ENCODE data around the gene VAMP4.
"Not testable (repeated sequence)": the region's sequence is repeated elsewhere in the genome, so short reads cannot be mapped to it uniquely, and the experiment has no call there.

Gene VAMP4

GRCh38 chr1:171740987-171741871, 636 bp downstream of the VAMP4 start:
- DNase-seq (ENCODE audit: low read depth in 1 of 2, low spot score in 1 of 2): peak; percentile 29 to 64
- in situ Hi-C loops (cut with HindIII; ENCODE audit: low pct_unique_long_range_greater_than_20kb, low sequenced_read_pairs): no loop called here
- TF ChIP-seq JUND (IDR thresholded peaks at IDR 0.05; ENCODE audit: low read depth): no peak

- in situ Hi-C loops (cut with HindIII; ENCODE audit: low pct_unique_long_range_greater_than_20kb, low sequenced_read_pairs): no loop called here
- DNase-seq (ENCODE audit: low read depth in 1 of 2, low spot score in 1 of 2): no peak
Observed at GRCh38 chr1:171740356-171740863, 1.5 kb downstream of the VAMP4 start.

DNA sequence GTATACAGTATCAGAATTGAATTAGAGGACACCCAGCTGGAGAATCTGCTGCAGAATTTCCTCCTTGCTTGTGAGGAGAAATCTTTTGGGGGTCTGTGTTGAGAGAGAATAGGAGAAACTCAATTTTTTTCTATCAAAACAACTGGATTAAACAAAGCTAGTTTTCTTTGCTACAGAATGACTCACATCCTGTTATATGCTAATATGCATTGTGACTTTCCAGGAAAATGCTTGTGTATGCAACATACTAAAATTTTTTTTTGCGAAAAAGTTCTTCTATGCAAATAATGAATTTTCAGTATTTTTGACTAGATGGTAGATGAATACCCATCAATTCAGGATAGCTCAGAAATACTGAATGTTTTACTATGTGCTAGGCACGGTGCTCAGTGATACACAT, 2.2 kb downstream of the VAMP4 start:
- DNase-seq (ENCODE audit: low read depth in 1 of 2, low spot score in 1 of 2): no peak
- in situ Hi-C loops (cut with HindIII; ENCODE audit: low pct_unique_long_range_greater_than_20kb, low sequenced_read_pairs): no loop called here
- TF ChIP-seq JUND (IDR thresholded peaks at IDR 0.05; ENCODE audit: low read depth): no peak

More at GRCh38 chr1:171740356-171740863, 1.5 kb downstream of the VAMP4 start:
- TF ChIP-seq JUND (IDR thresholded peaks at IDR 0.05; ENCODE audit: low read depth): no peak

DNA sequence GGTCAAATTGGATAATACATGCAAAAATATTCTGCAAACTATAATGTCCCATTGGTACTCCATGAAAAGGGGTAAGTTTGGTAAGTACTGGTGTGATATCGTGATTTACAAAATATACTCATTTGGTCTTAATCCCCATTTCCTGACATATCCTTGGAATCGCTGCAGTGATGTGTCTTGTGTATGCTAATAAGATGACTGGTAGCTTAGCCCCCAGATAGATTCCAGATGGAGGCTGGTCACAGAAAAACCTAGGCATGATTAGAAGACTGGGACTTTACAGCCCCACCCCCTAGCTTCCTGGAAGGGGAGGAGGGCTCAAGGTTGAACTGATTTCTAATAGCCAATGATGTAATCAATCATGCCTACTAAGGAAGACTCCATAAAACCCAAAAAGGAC, 3.0 kb downstream of the VAMP4 start:
- no peak for DNase-seq (ENCODE audit: low read depth in 1 of 2, low spot score in 1 of 2)
- in situ Hi-C loops (cut with HindIII; ENCODE audit: low pct_unique_long_range_greater_than_20kb, low sequenced_read_pairs): no loop called here
- no peak for TF ChIP-seq JUND (IDR thresholded peaks at IDR 0.05; ENCODE audit: low read depth)

- in situ Hi-C loops (cut with HindIII; ENCODE audit: low pct_unique_long_range_greater_than_20kb, low sequenced_read_pairs): no loop called here
Observed at GRCh38 chr1:171736196-171736595, 5.7 kb downstream of the VAMP4 start.

GRCh38 chr1:171730052-171730451, 11.8 kb downstream of the VAMP4 start:
- no peak for TF ChIP-seq JUND (IDR thresholded peaks at IDR 0.05; ENCODE audit: low read depth)
- DNase-seq (ENCODE audit: low read depth in 1 of 2, low spot score in 1 of 2): no peak
- in situ Hi-C loops (cut with HindIII; ENCODE audit: low pct_unique_long_range_greater_than_20kb, low sequenced_read_pairs): no loop called here

More at GRCh38 chr1:171736196-171736595, 5.7 kb downstream of the VAMP4 start:
- no peak for DNase-seq (ENCODE audit: low read depth in 1 of 2, low spot score in 1 of 2)
- TF ChIP-seq JUND (IDR thresholded peaks at IDR 0.05; ENCODE audit: low read depth): no peak

DNA sequence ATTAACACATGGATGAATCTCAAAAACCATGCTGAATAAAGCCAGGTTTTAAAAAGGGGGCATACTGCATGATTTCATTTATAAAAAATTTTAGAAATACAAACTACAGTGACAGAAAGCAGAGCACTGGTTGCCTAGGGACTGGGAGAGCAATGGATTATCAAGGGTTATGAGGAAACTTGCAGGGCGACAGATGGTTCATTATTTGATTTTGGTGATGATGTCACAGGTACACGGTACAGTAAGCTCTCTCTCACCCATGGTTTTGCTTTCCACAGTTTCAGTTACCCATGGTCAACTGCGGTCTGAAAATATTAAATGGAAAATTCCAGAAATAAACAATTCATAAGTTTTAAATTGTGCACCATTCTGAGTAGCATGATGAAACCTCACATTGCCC, 14.1 kb downstream of the VAMP4 start:
- in situ Hi-C loops (cut with HindIII; ENCODE audit: low pct_unique_long_range_greater_than_20kb, low sequenced_read_pairs): no loop called here
- no peak for TF ChIP-seq JUND (IDR thresholded peaks at IDR 0.05; ENCODE audit: low read depth)
- no peak for DNase-seq (ENCODE audit: low read depth in 1 of 2, low spot score in 1 of 2)

GRCh38 chr1:171723180-171723579, 18.7 kb downstream of the VAMP4 start:
- DNase-seq (ENCODE audit: low read depth in 1 of 2, low spot score in 1 of 2): not testable (repeated sequence)

DNA sequence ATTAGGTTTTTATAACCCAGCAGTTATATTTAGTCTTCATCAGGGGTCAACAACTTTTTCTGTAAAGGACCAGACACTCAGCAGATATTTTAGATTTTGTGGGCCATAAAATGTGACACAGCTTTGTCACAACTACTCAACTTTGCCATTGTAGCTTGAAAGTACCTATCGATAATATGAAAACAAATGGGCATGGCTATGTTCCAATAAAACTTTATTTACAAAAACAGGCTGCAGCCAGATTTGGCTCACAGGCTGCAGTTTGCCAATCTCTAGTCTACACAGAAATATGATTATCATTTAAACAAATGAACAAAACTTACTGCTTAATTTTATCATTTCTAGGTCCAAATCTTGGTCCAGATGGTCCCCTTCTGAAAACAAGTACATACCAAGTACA, 23.0 kb downstream of the VAMP4 start:
- TF ChIP-seq JUND (IDR thresholded peaks at IDR 0.05; ENCODE audit: low read depth): no peak
- in situ Hi-C loops (cut with HindIII; ENCODE audit: low pct_unique_long_range_greater_than_20kb, low sequenced_read_pairs): no loop called here
- DNase-seq (ENCODE audit: low read depth in 1 of 2, low spot score in 1 of 2): no peak

More at GRCh38 chr1:171723180-171723579, 18.7 kb downstream of the VAMP4 start:
- in situ Hi-C loops (cut with HindIII; ENCODE audit: low pct_unique_long_range_greater_than_20kb, low sequenced_read_pairs): not testable (repeated sequence)

DNA sequence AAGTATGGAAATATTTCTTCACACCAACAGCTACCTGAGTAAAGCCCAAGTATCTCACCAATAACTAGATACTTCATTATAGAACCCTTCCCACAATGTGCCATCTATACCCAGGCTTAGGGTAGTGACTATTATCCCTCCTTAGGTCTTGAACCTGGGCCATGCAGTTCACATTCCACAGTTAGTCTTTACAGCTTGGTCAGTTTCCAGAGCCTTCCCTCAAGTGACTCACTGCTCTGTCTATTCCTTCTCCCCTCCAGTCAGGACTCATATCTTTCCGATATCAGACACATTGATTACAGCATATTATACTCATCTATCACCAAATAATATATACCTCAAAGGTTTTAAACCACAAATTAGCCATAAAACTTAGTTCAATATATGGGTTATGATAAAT, 23.6 kb downstream of the VAMP4 start:
- no peak for TF ChIP-seq JUND (IDR thresholded peaks at IDR 0.05; ENCODE audit: low read depth)
- in situ Hi-C loops (cut with HindIII; ENCODE audit: low pct_unique_long_range_greater_than_20kb, low sequenced_read_pairs): no loop called here
- no peak for DNase-seq (ENCODE audit: low read depth in 1 of 2, low spot score in 1 of 2)

- in situ Hi-C loops (cut with HindIII; ENCODE audit: low pct_unique_long_range_greater_than_20kb, low sequenced_read_pairs): no loop called here
- no peak for DNase-seq (ENCODE audit: low read depth in 1 of 2, low spot score in 1 of 2)
- TF ChIP-seq JUND (IDR thresholded peaks at IDR 0.05; ENCODE audit: low read depth): no peak
Observed at GRCh38 chr1:171717062-171717718, 24.7 kb downstream of the VAMP4 start.

DNA sequence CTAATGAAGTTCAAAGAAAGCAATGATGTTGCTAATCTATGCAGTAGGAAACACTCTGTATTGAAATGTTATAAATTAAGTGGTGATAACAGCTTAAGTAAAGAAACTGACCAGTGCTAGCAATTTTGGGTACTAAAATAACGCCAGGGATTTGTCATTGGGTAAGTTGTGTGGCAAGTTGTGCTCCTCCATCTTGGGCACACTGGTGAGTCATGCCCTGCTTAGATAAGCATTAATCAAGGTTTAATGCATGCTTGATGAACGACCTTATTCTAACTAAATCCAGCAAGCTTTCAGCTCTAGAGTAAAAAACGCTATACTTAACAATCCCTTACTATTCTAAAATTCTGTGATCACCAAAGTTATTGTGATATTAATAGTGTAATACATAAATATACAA, 25.2 kb downstream of the VAMP4 start:
- DNase-seq (ENCODE audit: low read depth in 1 of 2, low spot score in 1 of 2): no peak
- in situ Hi-C loops (cut with HindIII; ENCODE audit: low pct_unique_long_range_greater_than_20kb, low sequenced_read_pairs): no loop called here
- TF ChIP-seq JUND (IDR thresholded peaks at IDR 0.05; ENCODE audit: low read depth): no peak

GRCh38 chr1:171715813-171716251, 26.0 kb downstream of the VAMP4 start:
- in situ Hi-C loops (cut with HindIII; ENCODE audit: low pct_unique_long_range_greater_than_20kb, low sequenced_read_pairs): no loop called here
- no peak for TF ChIP-seq JUND (IDR thresholded peaks at IDR 0.05; ENCODE audit: low read depth)
- peak in 1 of 2 experiments; percentile 51 for DNase-seq (ENCODE audit: low read depth in 1 of 2, low spot score in 1 of 2)
